Measurements from ENCODE around the gene NCOA1. TPM values are rescaled to one million over a fixed set of nuclear protein-coding genes. Genes with fewer than 3 reads are reported as not detected.

NCOA1 gene
- total RNA-seq, 8 experiments from 2014 or later, result 18.7 to 65.8 (median 22.0) TPM

DNA sequence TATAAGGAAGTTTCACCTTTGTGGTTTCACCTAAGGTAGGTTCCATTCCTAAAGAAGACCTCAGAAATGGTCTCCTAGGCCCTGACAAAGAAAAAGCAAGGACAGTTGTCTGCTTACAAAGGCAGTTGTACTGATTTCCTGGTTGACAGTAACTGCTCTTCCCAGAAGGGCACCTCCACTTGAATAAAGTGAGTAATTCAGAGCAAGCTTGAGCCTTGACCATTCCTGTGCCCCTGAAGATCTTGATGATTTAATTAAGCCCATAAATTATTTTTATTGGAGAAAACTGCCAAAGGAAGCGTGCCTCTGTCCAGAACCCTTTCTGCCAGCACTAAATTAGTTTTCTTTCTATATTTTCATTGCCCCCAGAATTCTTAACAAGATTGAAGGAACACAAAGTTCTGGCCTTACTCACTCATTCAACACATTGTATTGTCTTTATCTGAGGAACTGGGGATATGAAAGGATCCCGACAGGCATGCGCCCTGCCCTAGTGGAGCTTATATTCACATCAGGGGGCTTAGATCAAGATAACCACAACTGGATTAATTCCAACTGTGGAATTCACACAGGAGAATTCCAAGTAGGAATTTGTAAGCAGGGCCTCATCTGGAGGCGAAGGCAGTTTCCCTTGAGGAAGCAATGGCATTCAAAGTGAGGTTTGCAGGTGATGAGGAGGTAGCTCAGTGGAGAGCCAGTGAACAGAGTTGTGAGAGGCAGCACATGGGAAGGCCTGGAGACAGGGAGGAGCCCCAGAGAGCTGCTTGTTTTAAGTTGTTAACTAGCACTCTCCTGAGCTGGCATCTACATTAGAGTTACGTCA, 280.9 kb downstream of the NCOA1 start:
- 52 to 100% (median 78%) methylated on average over 1 to 5 of the region's 5 CpGs; no CpG with 5 or more reads in 1 of the 10 experiments for WGBS, 10 experiments
- peak in 6 of 8 experiments; percentile 38 to 80 (median 54) for ATAC-seq (replicated peaks in 6 of 8)
- Histone ChIP-seq H3K27ac (no peak overlapping the region), H3K4me3 (no peak overlapping the region), H3K4me1 (replicated peaks in 1 of 2) (peaks cover 0 to 8% of the 10 kb centered on the region in 2 donors)
- in situ Hi-C loops (cut with MboI; ENCODE audit: low pct_unique_long_range_greater_than_20kb in 2 of 9, low sequenced_read_pairs in 9 of 9, unreplicated experiment in 9 of 9), result loop anchor here in 1 of 9 experiments (25.0 kb wide), 1 partner anchor 360 kb away; no protein-coding TSS in a partner anchor

DNA sequence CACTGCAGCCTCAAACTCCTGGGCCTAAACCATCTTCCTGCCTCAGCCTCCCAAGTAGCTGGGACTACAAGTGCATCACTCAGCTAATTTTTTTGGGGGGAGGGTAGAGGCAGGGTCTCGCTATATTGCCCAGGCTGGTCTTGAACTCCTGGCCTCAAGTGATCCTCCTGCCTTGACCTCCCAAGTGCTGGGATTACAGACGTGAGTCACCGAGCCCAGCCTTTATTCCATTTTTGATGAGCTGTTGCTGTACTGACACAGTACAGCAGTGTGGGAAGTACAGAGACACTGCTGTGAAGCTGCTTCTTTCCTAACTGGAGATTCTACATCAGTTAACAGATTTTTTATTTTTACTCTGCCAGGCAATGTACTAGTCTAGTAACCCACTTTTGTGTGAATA, 283.3 kb downstream of the NCOA1 start:
- Histone ChIP-seq H3K27ac (no peak overlapping the region), H3K4me1 (replicated peaks in 1 of 2) (peaks cover 0 to 8% of the 10 kb centered on the region in 2 donors), H3K4me3 (no peak overlapping the region)
- peak in 1 of 8 experiments; percentile 25 for ATAC-seq (replicated peaks in 6 of 8)
- in situ Hi-C loops (cut with MboI; ENCODE audit: low pct_unique_long_range_greater_than_20kb in 2 of 9, low sequenced_read_pairs in 9 of 9, unreplicated experiment in 9 of 9), result loop anchor here in 1 of 9 experiments (25.0 kb wide), 1 partner anchor 362 kb away; no protein-coding TSS in a partner anchor
- WGBS, 10 experiments, result 40 to 100% (median 85%) methylated on average over 1 to 3 of the region's 3 CpGs; no CpG with 5 or more reads in 2 of the 10 experiments

DNA sequence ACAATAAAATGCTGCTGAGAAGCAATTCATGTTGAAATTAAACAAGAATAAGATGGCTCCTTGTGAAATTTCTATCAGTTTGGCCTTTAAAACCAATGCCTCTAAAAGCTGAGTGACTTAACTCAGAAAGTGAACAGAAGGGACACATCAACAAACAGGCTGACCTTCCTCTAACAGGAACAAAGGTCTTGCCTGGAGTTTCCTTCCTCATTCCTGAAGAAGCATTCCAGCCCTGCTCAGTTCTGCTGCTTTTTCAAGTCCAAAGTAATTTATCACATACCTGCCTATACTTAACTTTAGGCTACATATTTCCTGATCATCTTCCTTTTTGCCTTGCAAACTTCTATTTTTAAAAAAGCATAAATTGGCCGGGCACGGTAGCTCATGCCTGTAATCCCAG, 288.1 kb downstream of the NCOA1 start:
- ATAC-seq (replicated peaks in 6 of 8), result no peak
- no peak overlapping the region for H3K27ac ChIP-seq
- H3K4me3 ChIP-seq, result no peak overlapping the region
- H3K4me1 ChIP-seq (replicated peaks in 1 of 2), result no peaks in the 10 kb centered on the region
- WGBS, 10 experiments, result 83 to 100% (median 100%) methylated on average over 2 of the region's 2 CpGs; no CpG with 5 or more reads in 5 of the 10 experiments
- in situ Hi-C loops (cut with MboI; ENCODE audit: low pct_unique_long_range_greater_than_20kb in 2 of 9, low sequenced_read_pairs in 9 of 9, unreplicated experiment in 9 of 9), result no loop called here

DNA sequence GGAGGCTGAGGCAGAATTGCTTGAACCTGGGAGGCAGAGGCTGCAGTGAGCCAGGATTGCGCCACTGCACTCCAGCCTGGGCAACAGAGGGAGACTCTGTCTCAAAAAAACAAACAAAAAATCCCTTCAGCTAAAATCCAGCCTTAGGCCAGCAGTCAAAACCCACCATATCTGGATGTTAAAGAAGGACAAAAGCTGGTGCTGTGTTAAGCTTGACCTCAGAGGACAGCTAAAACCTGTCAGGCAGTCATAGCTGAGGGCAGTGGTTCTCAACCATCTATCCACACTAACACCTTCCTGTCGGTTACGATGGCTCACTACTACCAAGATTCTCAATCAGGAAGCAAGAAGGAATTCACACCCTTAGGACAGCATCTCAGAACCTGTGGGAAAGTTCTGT, 292.6 kb downstream of the NCOA1 start:
- in situ Hi-C loops (cut with MboI; ENCODE audit: low pct_unique_long_range_greater_than_20kb in 2 of 9, low sequenced_read_pairs in 9 of 9, unreplicated experiment in 9 of 9), result no loop called here
- WGBS, 10 experiments, result 90 to 100% (median 94%) methylated on average over 1 to 3 of the region's 3 CpGs; no CpG with 5 or more reads in 4 of the 10 experiments
- Histone ChIP-seq H3K4me3 (no peak overlapping the region), H3K27ac (no peak overlapping the region), H3K4me1 (replicated peaks in 1 of 2) (no peaks in the 10 kb centered on the region)
- ATAC-seq (replicated peaks in 6 of 8), result no peak

DNA sequence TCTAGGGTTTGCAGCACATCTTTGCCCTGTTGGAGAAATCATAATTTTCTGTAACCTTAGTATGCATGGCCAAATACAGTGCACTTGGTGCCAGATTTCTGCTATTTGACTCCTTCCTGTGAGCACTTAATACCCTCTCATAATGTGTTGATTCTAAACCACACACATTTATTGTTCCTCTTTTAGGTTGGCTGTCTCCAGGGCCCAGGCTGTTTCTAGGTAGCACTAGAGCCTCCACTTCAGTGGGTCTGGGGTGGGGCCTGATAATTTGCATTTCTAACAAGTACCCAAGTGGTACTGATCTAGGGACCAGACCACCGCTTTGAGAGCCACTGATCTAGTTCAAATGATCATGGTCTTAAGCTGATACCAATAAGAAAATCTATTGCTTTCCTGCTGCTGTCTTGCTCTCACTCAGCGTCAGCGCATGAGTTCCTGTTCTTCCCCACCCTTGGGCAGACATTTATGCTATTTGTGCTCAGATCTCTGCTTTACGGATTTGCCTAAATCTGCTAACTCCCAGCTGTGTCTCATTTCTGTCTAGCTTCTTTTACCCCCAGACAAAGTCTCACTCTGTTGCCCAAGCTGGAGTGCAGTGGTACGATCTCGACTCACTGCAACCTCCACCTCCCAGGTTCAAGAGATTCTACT, 294.7 kb downstream of the NCOA1 start:
- in situ Hi-C loops (cut with MboI; ENCODE audit: low pct_unique_long_range_greater_than_20kb in 2 of 9, low sequenced_read_pairs in 9 of 9, unreplicated experiment in 9 of 9), result no loop called here
- WGBS, 10 experiments, result 50 to 100% (median 92%) methylated on average over 1 to 6 of the region's 6 CpGs; no CpG with 5 or more reads in 2 of the 10 experiments
- Histone ChIP-seq H3K4me1 (replicated peaks in 1 of 2) (no peaks in the 10 kb centered on the region), H3K4me3 (no peak overlapping the region), H3K27ac (no peak overlapping the region)
- ATAC-seq (replicated peaks in 6 of 8), result peak in 1 of 8 experiments; percentile 52

DNA sequence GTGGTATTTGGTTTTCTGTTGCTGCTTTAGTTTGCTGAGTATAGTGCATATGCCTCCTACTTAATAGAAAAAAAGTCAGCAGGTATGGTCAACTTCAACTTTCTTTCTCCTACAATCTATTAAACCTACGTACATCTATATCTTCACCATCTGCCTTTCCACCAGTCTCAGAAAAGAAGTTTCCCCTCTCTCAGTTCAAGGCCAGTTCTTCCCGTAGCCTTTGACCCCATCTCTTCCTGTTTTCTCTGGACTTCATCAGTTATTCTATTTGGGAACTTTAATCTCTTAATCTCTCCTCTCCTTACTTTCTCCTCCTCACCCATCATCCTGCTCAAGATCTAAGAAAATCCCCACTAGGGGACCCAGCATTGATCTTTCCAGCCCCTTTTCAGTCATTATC, 296.5 kb downstream of the NCOA1 start:
- 70 to 100% (median 100%) methylated on average over 1 to 2 of the region's 2 CpGs; no CpG with 5 or more reads in 2 of the 10 experiments for WGBS, 10 experiments
- H3K27ac ChIP-seq, result no peak overlapping the region
- peaks cover 5 to 6% of the 10 kb centered on the region in 2 donors for H3K4me1 ChIP-seq (replicated peaks in 1 of 2)
- ATAC-seq (replicated peaks in 6 of 8), result no peak
- in situ Hi-C loops (cut with MboI; ENCODE audit: low pct_unique_long_range_greater_than_20kb in 2 of 9, low sequenced_read_pairs in 9 of 9, unreplicated experiment in 9 of 9), result no loop called here
- no peak overlapping the region for H3K4me3 ChIP-seq

DNA sequence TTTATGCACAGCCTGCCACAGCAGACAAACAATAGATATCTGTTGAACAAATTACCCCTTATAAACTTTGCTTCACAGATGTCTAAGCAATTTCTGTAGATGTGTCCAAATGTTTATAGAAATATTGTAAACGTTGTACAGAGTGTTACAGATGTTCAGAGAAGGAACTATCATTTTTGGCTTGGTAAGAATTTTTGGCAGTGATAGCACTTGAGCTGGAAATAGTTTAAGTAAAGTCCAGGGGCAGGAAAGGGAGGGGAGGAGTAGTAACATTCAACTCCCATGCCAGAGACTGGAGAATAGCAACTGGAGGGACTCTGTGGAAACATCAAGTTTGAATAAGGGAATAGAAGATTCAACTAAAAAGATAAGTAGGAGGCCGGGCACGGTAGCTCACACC, 297.8 kb downstream of the NCOA1 start:
- Histone ChIP-seq H3K27ac (no peak overlapping the region), H3K4me3 (no peak overlapping the region), H3K4me1 (replicated peaks in 1 of 2) (peaks cover 5 to 6% of the 10 kb centered on the region in 2 donors)
- WGBS, 10 experiments, result 0 to 100% (median 83%) methylated on average over 1 to 3 of the region's 3 CpGs; no CpG with 5 or more reads in 1 of the 10 experiments
- in situ Hi-C loops (cut with MboI; ENCODE audit: low pct_unique_long_range_greater_than_20kb in 2 of 9, low sequenced_read_pairs in 9 of 9, unreplicated experiment in 9 of 9), result no loop called here
- ATAC-seq (replicated peaks in 6 of 8), result no peak

DNA sequence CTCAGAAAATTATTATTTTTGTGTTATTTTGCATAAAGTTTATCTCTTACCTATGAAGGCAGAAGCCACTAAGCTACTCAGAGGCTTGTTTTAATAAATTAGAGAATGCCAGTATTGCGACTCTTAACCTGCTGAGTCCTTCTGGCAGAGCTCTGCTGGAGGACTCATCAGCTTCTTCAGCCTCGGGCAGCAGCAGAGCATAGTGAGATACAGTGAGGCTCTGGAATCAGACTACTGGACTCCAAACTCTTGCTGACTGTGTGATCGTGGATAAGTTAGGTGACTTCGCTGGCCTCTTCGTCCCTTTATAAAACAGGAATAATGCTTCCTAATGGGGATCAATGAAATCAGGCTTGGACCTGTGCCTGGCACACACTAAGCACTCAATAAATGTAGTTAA, 300.4 kb downstream of the NCOA1 start:
- Histone ChIP-seq H3K4me1 (replicated peaks in 1 of 2) (peaks cover 5 to 6% of the 10 kb centered on the region in 2 donors), H3K4me3 (no peak overlapping the region), H3K27ac (no peak overlapping the region)
- ATAC-seq (replicated peaks in 6 of 8), result no peak
- in situ Hi-C loops (cut with MboI; ENCODE audit: low pct_unique_long_range_greater_than_20kb in 2 of 9, low sequenced_read_pairs in 9 of 9, unreplicated experiment in 9 of 9), result no loop called here
- WGBS, 10 experiments, result 77 to 100% (median 94%) methylated on average over 3 to 5 of the region's 5 CpGs; no CpG with 5 or more reads in 4 of the 10 experiments

DNA sequence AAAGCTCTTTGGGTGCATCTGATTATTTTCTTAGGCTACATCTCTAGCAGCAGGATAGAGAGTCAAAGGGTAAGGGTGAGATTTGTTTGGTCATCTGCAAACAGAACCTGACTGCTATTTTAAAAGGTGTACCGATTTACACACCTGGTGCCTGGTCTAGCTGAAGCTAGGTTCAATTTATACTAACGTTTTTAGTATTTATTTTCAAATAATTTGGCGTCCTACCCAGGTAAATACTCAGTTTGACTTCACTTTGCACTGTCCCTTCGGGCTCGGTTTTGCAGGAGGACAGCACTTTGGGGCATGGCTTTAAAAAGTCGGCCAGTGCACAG, 301.5 kb downstream of the NCOA1 start:
- 0 to 20% (median 0%) methylated on average over 1 to 5 of the region's 6 CpGs; no CpG with 5 or more reads in 4 of the 10 experiments for WGBS, 10 experiments
- in situ Hi-C loops (cut with MboI; ENCODE audit: low pct_unique_long_range_greater_than_20kb in 2 of 9, low sequenced_read_pairs in 9 of 9, unreplicated experiment in 9 of 9), result no loop called here
- Histone ChIP-seq H3K4me1 (replicated peaks in 1 of 2) (peaks cover 5 to 6% of the 10 kb centered on the region in 2 donors), H3K27ac (peak overlapping the region; percentile 100), H3K4me3 (peak overlapping the region; percentile 78 to 99 (median 90))
- no peak for ATAC-seq (replicated peaks in 6 of 8)

DNA sequence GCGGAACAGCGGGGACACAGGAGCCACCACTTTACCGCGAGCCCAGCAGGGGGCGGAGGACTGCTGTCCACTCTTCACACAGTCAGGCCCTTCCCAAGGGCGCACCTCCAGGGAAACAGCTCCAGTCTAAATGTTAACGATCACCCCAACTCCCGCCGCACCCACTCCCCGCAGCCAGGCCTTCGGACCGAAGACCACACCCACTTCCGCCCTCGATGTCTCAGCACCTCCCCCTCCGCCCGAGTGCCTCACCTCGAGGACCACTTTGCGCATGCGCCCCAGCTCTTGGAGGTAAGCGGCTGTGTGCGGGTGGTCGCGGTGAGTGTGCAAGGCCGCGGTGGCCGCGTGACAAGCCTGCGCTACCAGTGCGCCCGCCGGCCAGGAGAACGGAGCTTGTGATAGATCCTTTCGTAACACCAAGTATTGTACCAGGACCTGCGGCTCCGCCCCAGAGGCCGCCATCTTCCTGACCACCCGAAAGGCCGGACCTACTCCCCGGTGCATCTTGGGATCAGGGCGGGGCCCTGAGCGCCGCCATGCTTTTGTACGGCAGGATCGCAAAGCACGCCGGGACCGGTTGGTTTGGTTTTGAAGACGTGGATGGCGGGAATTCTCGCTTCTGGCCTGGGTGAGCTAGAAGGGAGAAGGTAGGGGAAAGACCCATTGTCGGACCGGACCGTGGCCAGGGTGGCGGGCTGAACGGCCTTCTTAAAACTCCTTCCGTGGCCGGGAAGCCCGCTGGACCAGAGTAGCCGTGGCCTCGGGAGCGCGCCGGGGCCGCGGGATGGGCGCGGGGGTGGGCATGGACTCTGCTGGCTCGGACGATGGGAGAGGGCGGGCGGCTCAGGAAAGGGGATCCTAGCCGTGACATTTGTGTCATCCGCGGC, 302.1 kb downstream of the NCOA1 start, which contains the start of the genes CENPO and PTRHD1:
CENPO (plus strand) TSS at position 552 of the 887 bp plus-strand sequence. CDS start 495 bp downstream, outside the sequence.
PTRHD1 (minus strand) TSS at position 518 of the 887 bp plus-strand sequence; CDS start at position 504, 14 bp downstream.
- ATAC-seq (replicated peaks in 6 of 8), result peak; percentile 89 to 94 (median 92)
- Histone ChIP-seq H3K4me1 (replicated peaks in 1 of 2) (peaks cover 5 to 6% of the 10 kb centered on the region in 2 donors), H3K27ac (peak within 1 kb of the TSS; percentile 100), H3K4me3 (peak within 1 kb of the TSS; percentile 78 to 99 (median 90))
- in situ Hi-C loops (cut with MboI; ENCODE audit: low pct_unique_long_range_greater_than_20kb in 2 of 9, low sequenced_read_pairs in 9 of 9, unreplicated experiment in 9 of 9), result no loop called here
- 0 to 3% (median 0%) methylated on average over 2 to 19 of the region's 74 CpGs; no CpG with 5 or more reads in 5 of the 10 experiments for WGBS, 10 experiments

DNA sequence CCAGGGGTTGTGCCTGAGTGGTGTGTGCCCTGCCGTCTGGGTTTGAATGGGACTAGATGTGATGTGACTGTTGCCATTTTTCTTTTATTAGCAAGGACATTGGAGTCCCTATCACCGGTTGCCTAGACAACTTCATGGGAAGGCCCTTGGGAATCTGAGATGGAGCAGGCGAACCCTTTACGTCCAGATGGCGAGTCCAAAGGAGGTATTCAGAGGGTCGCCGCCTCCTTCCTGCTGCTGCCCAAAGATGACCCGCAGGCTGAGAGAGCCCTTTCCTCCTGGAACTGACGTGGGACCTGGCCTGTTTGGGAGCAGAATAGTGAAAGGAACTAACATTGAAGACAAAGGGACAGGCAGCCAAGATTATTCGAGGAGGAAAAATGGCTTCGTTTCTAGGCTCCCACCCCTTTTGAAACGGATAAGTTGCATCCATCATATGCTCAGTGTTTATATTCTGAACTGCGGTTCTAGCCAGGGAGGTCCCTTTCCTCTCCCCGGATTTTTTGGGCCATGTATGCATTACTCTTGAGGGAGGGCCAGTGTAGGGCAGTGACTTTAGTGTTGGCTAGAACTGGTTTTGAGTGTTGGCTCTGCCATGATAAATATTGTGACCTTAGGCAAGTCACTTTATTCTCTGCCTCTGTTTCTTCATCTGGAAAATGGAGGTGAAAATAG, 302.8 kb downstream of the NCOA1 start:
- peak in 7 of 8 experiments; percentile 4 to 17 (median 9) for ATAC-seq (replicated peaks in 6 of 8)
- Histone ChIP-seq H3K4me1 (replicated peaks in 1 of 2) (peaks cover 5 to 6% of the 10 kb centered on the region in 2 donors), H3K4me3 (peak overlapping the region; percentile 78 to 99 (median 90)), H3K27ac (peak overlapping the region; percentile 23 to 100)
- 0 to 3% (median 0%) methylated on average over 1 to 12 of the region's 14 CpGs; no CpG with 5 or more reads in 1 of the 10 experiments for WGBS, 10 experiments
- in situ Hi-C loops (cut with MboI; ENCODE audit: low pct_unique_long_range_greater_than_20kb in 2 of 9, low sequenced_read_pairs in 9 of 9, unreplicated experiment in 9 of 9), result no loop called here

DNA sequence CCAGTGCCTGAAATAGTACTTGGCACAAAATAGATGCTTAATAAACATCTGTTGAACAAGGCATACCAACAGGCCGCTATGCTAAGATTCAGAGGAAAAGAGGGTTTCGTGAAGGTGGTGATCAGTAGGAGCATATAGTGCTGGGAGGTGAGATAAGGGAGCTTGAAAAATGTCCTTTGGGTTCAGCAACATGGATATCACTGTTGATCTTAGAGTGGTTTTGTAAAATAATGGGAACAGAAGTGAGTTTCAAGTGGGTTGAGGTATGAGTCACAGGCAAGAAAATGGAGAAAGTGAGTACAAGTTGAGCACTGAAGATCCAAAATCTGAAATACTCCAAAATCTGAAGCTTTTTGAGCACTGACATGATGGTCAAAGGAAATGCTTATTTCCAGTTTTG, 306.6 kb downstream of the NCOA1 start:
- WGBS, 10 experiments, result 93 to 100% (median 100%) methylated on average over 1 to 2 of the region's 2 CpGs; no CpG with 5 or more reads in 5 of the 10 experiments
- in situ Hi-C loops (cut with MboI; ENCODE audit: low pct_unique_long_range_greater_than_20kb in 2 of 9, low sequenced_read_pairs in 9 of 9, unreplicated experiment in 9 of 9), result no loop called here
- ATAC-seq (replicated peaks in 6 of 8), result no peak
- no peak overlapping the region for H3K4me3 ChIP-seq
- no peak overlapping the region for H3K27ac ChIP-seq
- no peaks in the 10 kb centered on the region for H3K4me1 ChIP-seq (replicated peaks in 1 of 2)
